GM12878 (cell line): ENCODE data around the gene STK39. TPM values are rescaled to one million over a fixed set of nuclear protein-coding genes. Genes with fewer than 3 reads are reported as not detected.

Source experiments
- ATAC-seq: fragments of 200-7000 bp; cut with Tn5 transposase; 3 replicates; pipeline ENCODE4 v1.9.1; 2020; ENCODE audit warnings: mild to moderate bottlenecking, moderate library complexity
- BruUV-seq: library from RNA; stranded (reverse); fragments of 400-500 nt; replicated peaks from 2 replicates; lab custom pipeline; 2021; lab: Mats Ljungman, UMichigan
- CTCF ChIA-PET: fragments of 300-600 bp; sonication (Branson Sonifier 250); formaldehyde crosslinking; extraction: SDS; loops from one replicate; lab custom pipeline; 2021; ENCODE audit warnings: inconsistent platforms; lab: Yijun Ruan, JAX
- POLR2A ChIA-PET: fragments of 350-600 bp; formaldehyde crosslinking; extraction: SDS; loops from one replicate; lab custom pipeline; 2021; ENCODE audit warnings: inconsistent platforms; lab: Charles Lee
- RAD21 ChIA-PET: fragments of 300-600 bp; sonication (Branson Sonifier 250); formaldehyde crosslinking; loops from one replicate; lab custom pipeline; 2023; ENCODE audit warnings: antibody characterized with exemption; ENCODE audit not compliant: unreplicated experiment; lab: Charles Lee
- SMC1A ChIA-PET: fragments of 300-600 bp; sonication (Branson Sonifier 250); formaldehyde crosslinking; loops from one replicate; lab custom pipeline; 2023; ENCODE audit not compliant: unreplicated experiment, uncharacterized antibody; lab: Charles Lee
- DNase-seq: peaks from one replicate; pipeline ENCODE4 v3.0.0-alpha.2; 2011; ENCODE audit warnings: low read depth, low spot score
- FAIRE-seq: peaks from 3 replicates; lab custom pipeline; 2011; peaks lifted over from hg19 to GRCh38; lab: Jason Lieb, UNC
- H2AFZ ChIP-seq: 2 replicates; pipeline ENCODE4 v1.6.0; 2011; ENCODE audit warnings: low read depth, low read length, control low read depth; ENCODE audit not compliant: control insufficient read depth
- H3K27ac ChIP-seq: 2 replicates; pipeline ENCODE4 v1.5.1; 2011; ENCODE audit warnings: control low read depth; ENCODE audit not compliant: control insufficient read depth, insufficient read depth
- H3K27me3 ChIP-seq, 2 experiments: replicated peaks in 1 of 2; 2 replicates each; pipeline versions ENCODE4 v1.6.0 to v1.6.1; 2011; ENCODE audit warnings: low read length in 1 of 2; ENCODE audit not compliant: control insufficient read depth in 2 of 2, insufficient read depth in 2 of 2
- H3K36me3 ChIP-seq, 2 experiments: 2 replicates each; pipeline ENCODE4 v1.5.1; 2011; ENCODE audit warnings: low read length in 1 of 2; ENCODE audit not compliant: control insufficient read depth in 2 of 2, insufficient read depth in 2 of 2
- H3K4me1 ChIP-seq: 2 replicates; pipeline ENCODE4 v1.6.1; 2011; ENCODE audit warnings: mild to moderate bottlenecking, low read length, moderate library complexity, mixed read lengths; ENCODE audit not compliant: control insufficient read depth, insufficient read depth
- H3K4me2 ChIP-seq: 2 replicates; pipeline ENCODE4 v1.6.0; 2011; ENCODE audit warnings: control low read depth; ENCODE audit not compliant: control insufficient read depth, insufficient read depth
- H3K4me3 ChIP-seq: fragments of 200-600 bp; sonication (generic); 2 replicates; pipeline ENCODE4 v1.5.1; 2016
- H3K79me2 ChIP-seq: 2 replicates; pipeline ENCODE4 v1.6.0; 2011; ENCODE audit warnings: low read length; ENCODE audit not compliant: control insufficient read depth, insufficient read depth
- H3K9ac ChIP-seq: 2 replicates; pipeline ENCODE4 v1.8.0; 2011; ENCODE audit warnings: low read length, control low read depth, mixed read lengths; ENCODE audit not compliant: control insufficient read depth, insufficient read depth
- H3K9me3 ChIP-seq: replicated peaks from 3 replicates; pipeline ENCODE4 v1.5.1; 2011; ENCODE audit warnings: mild to moderate bottlenecking, low read length; ENCODE audit not compliant: control insufficient read depth, insufficient read depth
- H4K20me1 ChIP-seq: 2 replicates; pipeline ENCODE4 v1.6.0; 2011; ENCODE audit not compliant: control insufficient read depth, insufficient read depth
- ATF7 ChIP-seq: fragments of 450-650 bp; IDR thresholded peaks from 2 replicates; pipeline ENCODE4 v1.6.1; 2016; ENCODE audit warnings: low read depth, mild to moderate bottlenecking
- FOXM1 ChIP-seq: IDR thresholded peaks from 2 replicates; pipeline ENCODE4 v1.6.1; 2012; ENCODE audit warnings: low read depth, mild to moderate bottlenecking, inconsistent platforms, low read length, moderate library complexity
- ZNF687 ChIP-seq: fragments of 450-650 bp; IDR thresholded peaks from 2 replicates; pipeline ENCODE4 v1.6.1; 2017; ENCODE audit warnings: mild to moderate bottlenecking, moderate library complexity
- WGBS: methylation state at CpG from one replicate; pipeline ENCODE4 v1.1.6; 2016; ENCODE audit warnings: low lambda C conversion rate; ENCODE audit not compliant: insufficient replicate concordance, insufficient coverage; ENCODE audit errors: missing lambda C conversion rate; 5-methylcytosine and 5-hydroxymethylcytosine counted together
- in situ Hi-C: fragments of 300-500 bp; cut with MboI; formaldehyde crosslinking; loops from 9 replicates; pipeline ENCODE4 v1.14.3; 2018; ENCODE audit warnings: mixed read lengths
- intact Hi-C: fragments of 100-400 bp; cut with micrococcal nuclease; formaldehyde crosslinking; loops from one replicate; pipeline ENCODE4 v1.14.2; 2022; ENCODE audit not compliant: unreplicated experiment
- polyA plus RNA-seq, 11 experiments: library from polyadenylated mRNA; depleted of rRNA in 4 of 11; unstranded in 6 of 11; stranded (reverse) in 5 of 11; fragments of >200 nt; fragmentation: Nextera tagmentation in 4 of 11; fragmentation: Illumina TruSeq in 1 of 11; extraction: Ambion mirVana in 4 of 11; extraction: Trizol in 1 of 11; gene quantifications; 1 replicate in 1 of 11; 2 replicates in 10 of 11; pipeline versions ENCODE4 v1.2.1 to v1.2.3, GENCODE V29; 2011 to 2016; ENCODE audit warnings: inconsistent platforms in 2 of 11, missing spikeins in 2 of 11, low read depth in 1 of 11
- total RNA-seq, 4 experiments: library from RNA; depleted of rRNA in 3 of 4; stranded (reverse); fragments of >200 nt in 3 of 4; fragmentation: Illumina TruSeq in 1 of 4; extraction: Trizol in 1 of 4; gene quantifications; 2 replicates each; pipeline versions ENCODE4 v1.2.1 to v1.2.3, GENCODE V29; 2013 to 2021

The STK39 gene
- total and polyA plus RNA-seq, 10 of the 15 experiments (the other 5 are each of a cell fraction or from before 2014, with no cell fraction given) = 0.03 to 0.21 (median 0.07) TPM; not detected in 5

GRCh38 chr2:168137510-168138180, 109.8 kb downstream of the STK39 start:
- WGBS = 47% methylated on average over 3 of the region's 3 CpGs
- in situ Hi-C loops (loop anchor here (5.0 kb wide), 1 partner anchor 785 kb away; no protein-coding TSS in a partner anchor), intact Hi-C loops (no loop called here)
- Histone ChIP-seq H3K9ac (no peak overlapping the region), H3K4me2 (no peak overlapping the region), H3K27me3 (0 out of 4 replicates have a peak, but pooled peaks cover 0 to 5% of the 10 kb centered on the region in 2 experiments), H3K4me3 (no peak overlapping the region), H3K79me2 (no peaks in the 10 kb centered on the region), H3K9me3 (no peaks in the 10 kb centered on the region), H3K36me3 (no peaks in the 10 kb centered on the region), H3K27ac (no peak overlapping the region), H3K4me1 (no peaks in the 10 kb centered on the region), H2AFZ (no peak overlapping the region), H4K20me1 (no peaks in the 10 kb centered on the region)
- FAIRE-seq = no peak
- ChIA-PET RAD21 (interaction anchor here (0.9 kb wide), 1 partner anchor 199 kb away, joined by 3 read pairs; no protein-coding TSS in a partner anchor), SMC1A (no interaction called here), CTCF (interaction anchor here (1.4 to 1.5 kb wide), 2 partner anchors 9 to 18 kb away, joined by 4 to 5 read pairs; no protein-coding TSS in a partner anchor), POLR2A (no interaction called here)
- no peak for DNase-seq
- no TSS peak for BruUV-seq
- TF ChIP-seq FOXM1 (no peak), ATF7 (no peak), ZNF687 (no peak)
- ATAC-seq = no peak
